ENCODE measurements around the gene NBEA. TPM values are rescaled to one million over a fixed set of nuclear protein-coding genes. Genes with fewer than 3 reads are reported as not detected.

Gene NBEA
- total RNA-seq, 2 experiments from 2014 or later: 0.18 to 0.20 TPM

GRCh38 chr13:35333157-35333556, 391.1 kb downstream of the NBEA start:
- Mint-ChIP-seq H3K4me3 (no peak overlapping the region), H3K4me1 (no peaks in the 10 kb centered on the region), H3K27ac (no peak overlapping the region), H3K9me3 (no peaks in the 10 kb centered on the region), H3K27me3 (no peaks in the 10 kb centered on the region), H3K36me3 (ENCODE audit: low read depth) (no peaks in the 10 kb centered on the region)
- DNase-seq: no peak
- ChIA-PET POLR2A (no interaction called here), CTCF (no interaction called here)

DNA sequence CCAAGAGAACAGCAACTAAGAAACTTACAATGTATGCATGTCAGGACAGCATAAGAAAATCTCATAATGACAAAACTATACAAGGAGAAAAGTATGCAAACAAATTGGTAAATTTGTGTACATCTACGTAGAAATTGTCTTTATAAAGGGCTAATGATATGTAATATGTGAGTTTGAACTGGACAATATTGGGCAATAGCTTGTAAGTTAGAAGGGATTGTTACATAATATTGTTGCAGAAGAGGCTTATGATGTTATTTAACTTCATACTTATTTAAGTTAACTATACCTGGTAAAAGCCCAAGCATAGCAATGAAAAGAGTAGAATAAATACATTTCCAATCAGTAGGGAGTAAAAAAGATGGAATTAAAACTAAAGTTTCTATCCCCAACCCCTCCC, 400.4 kb downstream of the NBEA start:
- H3K9me3 Mint-ChIP-seq: peaks cover 4% of the 10 kb centered on the region
- H3K4me1 Mint-ChIP-seq: no peaks in the 10 kb centered on the region
- no peaks in the 10 kb centered on the region for H3K36me3 Mint-ChIP-seq (ENCODE audit: low read depth)
- no peak for DNase-seq
- H3K27ac Mint-ChIP-seq: no peak overlapping the region
- CTCF ChIA-PET: no interaction called here
- H3K4me3 Mint-ChIP-seq: no peak overlapping the region
- no peaks in the 10 kb centered on the region for H3K27me3 Mint-ChIP-seq
- POLR2A ChIA-PET: no interaction called here

- Mint-ChIP-seq H3K27ac (no peak overlapping the region), H3K4me1 (no peaks in the 10 kb centered on the region), H3K9me3 (peaks cover 2% of the 10 kb centered on the region), H3K36me3 (ENCODE audit: low read depth) (no peaks in the 10 kb centered on the region), H3K27me3 (no peaks in the 10 kb centered on the region), H3K4me3 (no peak overlapping the region)
- DNase-seq: no peak
- POLR2A ChIA-PET: no interaction called here
- CTCF ChIA-PET: no interaction called here
Observed at GRCh38 chr13:35343417-35343816, 401.3 kb downstream of the NBEA start.

DNA sequence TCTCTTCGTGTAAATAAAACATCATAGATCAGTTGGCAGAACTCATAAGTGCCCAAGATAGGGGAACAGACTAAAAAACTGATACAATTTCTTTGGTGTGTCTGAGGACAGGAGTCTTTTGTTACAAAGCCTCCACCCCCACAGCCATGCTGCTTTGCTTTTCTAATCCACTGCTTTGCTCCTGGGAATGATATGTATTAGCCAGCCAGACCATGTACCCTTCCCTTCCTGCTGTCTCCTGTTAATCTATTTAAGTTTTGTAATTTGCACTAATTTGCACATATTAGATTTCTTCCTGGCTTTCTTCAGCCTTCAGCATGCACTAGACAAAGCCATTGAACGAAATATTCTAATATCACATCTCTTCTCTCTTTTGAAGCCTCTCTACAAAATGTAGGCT, 403.9 kb downstream of the NBEA start:
- ChIA-PET CTCF (no interaction called here), POLR2A (no interaction called here)
- Mint-ChIP-seq H3K27ac (no peak overlapping the region), H3K4me3 (no peak overlapping the region), H3K9me3 (no peaks in the 10 kb centered on the region), H3K27me3 (no peaks in the 10 kb centered on the region), H3K4me1 (no peaks in the 10 kb centered on the region), H3K36me3 (ENCODE audit: low read depth) (no peaks in the 10 kb centered on the region)
- no peak for DNase-seq

DNA sequence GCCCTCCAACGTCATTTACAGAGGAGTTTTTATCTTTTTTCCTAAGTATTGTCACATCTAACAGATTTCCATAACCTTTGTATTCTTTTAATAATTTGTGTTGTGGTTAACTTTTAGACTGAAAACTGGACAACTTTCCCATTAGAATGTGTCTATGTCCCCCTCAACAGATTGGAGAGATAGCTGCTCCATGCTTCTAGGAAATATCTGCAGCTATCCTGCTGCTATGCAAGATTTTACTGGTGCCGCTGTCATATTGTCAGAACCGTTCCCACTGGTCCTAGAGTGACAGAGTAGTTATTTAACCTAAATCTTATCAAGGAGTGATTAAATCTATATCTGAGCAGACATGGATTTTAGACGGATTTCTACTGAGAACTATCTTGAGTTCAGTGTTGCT, 404.4 kb downstream of the NBEA start:
- ChIA-PET CTCF (no interaction called here), POLR2A (no interaction called here)
- no peak for DNase-seq
- Mint-ChIP-seq H3K4me3 (no peak overlapping the region), H3K27me3 (no peaks in the 10 kb centered on the region), H3K36me3 (ENCODE audit: low read depth) (no peaks in the 10 kb centered on the region), H3K4me1 (no peaks in the 10 kb centered on the region), H3K27ac (no peak overlapping the region), H3K9me3 (no peaks in the 10 kb centered on the region)

- Mint-ChIP-seq H3K4me3 (no peak overlapping the region), H3K27ac (no peak overlapping the region), H3K9me3 (no peaks in the 10 kb centered on the region), H3K4me1 (no peaks in the 10 kb centered on the region), H3K27me3 (no peaks in the 10 kb centered on the region), H3K36me3 (ENCODE audit: low read depth) (no peaks in the 10 kb centered on the region)
- DNase-seq: no peak
- ChIA-PET CTCF (no interaction called here), POLR2A (no interaction called here)
Observed at GRCh38 chr13:35347679-35348205, 405.7 kb downstream of the NBEA start.

- Mint-ChIP-seq H3K27me3 (no peaks in the 10 kb centered on the region), H3K36me3 (ENCODE audit: low read depth) (no peaks in the 10 kb centered on the region), H3K9me3 (no peaks in the 10 kb centered on the region), H3K4me3 (no peak overlapping the region), H3K4me1 (no peaks in the 10 kb centered on the region), H3K27ac (no peak overlapping the region)
- ChIA-PET POLR2A (no interaction called here), CTCF (no interaction called here)
- DNase-seq: no peak
Observed at GRCh38 chr13:35349052-35349451, 407.0 kb downstream of the NBEA start.

DNA sequence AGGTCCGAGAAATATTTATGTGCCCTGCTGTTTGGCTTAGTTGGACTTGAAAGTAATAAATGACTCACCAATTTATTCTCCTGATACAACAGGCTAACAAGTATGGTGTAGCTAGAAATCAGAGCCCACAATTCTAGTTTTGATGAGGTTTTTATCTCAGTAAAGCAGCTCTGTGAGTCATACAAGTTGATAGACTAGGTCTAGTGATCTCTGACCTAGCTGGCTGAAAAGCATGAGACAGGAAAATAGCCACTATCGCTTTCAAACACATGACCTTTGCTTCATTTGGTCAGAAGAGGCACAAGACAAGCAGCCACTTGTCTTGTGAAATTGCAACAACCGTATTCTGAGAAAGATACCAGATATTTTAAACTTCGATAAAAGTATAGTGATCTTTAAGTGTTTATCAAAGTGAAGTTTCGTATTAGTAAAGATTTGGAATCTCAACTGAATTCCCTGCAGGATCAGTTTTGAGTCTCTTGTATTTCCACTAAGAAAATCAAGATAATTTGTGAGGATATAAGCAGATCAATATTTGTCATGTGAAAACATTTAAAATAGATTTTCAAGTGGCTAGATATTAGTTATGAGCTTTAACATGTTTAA, 407.7 kb downstream of the NBEA start:
- ChIA-PET CTCF (no interaction called here), POLR2A (no interaction called here)
- Mint-ChIP-seq H3K27ac (no peak overlapping the region), H3K36me3 (ENCODE audit: low read depth) (no peaks in the 10 kb centered on the region), H3K9me3 (no peaks in the 10 kb centered on the region), H3K4me3 (no peak overlapping the region), H3K27me3 (no peaks in the 10 kb centered on the region), H3K4me1 (no peaks in the 10 kb centered on the region)
- no peak for DNase-seq

DNA sequence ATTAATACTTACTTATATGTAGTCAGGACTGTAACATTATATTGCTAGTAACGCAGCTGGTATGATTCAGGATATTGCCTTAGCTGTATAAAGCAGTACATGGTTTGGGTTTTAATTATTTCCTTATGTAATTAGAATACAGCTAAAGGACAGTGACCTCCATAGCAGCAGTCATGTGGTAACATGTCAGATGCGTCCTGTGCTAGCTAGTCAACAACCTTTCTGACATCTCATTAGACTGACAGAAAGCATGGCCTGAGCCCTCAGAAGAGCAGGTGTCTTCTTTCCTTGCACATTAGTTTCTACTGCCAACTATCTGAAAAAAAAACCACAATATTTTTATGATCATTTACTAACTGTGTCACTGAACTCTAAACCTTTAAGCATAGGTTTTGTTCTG, 412.2 kb downstream of the NBEA start:
- H3K36me3 Mint-ChIP-seq (ENCODE audit: low read depth): no peaks in the 10 kb centered on the region
- H3K27ac Mint-ChIP-seq: no peak overlapping the region
- no peak for DNase-seq
- H3K4me1 Mint-ChIP-seq: no peaks in the 10 kb centered on the region
- H3K27me3 Mint-ChIP-seq: no peaks in the 10 kb centered on the region
- ChIA-PET CTCF (no interaction called here), POLR2A (no interaction called here)
- H3K9me3 Mint-ChIP-seq: no peaks in the 10 kb centered on the region
- no peak overlapping the region for H3K4me3 Mint-ChIP-seq

- no peaks in the 10 kb centered on the region for H3K4me1 Mint-ChIP-seq
- H3K27me3 Mint-ChIP-seq: no peaks in the 10 kb centered on the region
- ChIA-PET CTCF (no interaction called here), POLR2A (no interaction called here)
- no peaks in the 10 kb centered on the region for H3K36me3 Mint-ChIP-seq (ENCODE audit: low read depth)
- no peaks in the 10 kb centered on the region for H3K9me3 Mint-ChIP-seq
- no peak for DNase-seq
- no peak overlapping the region for H3K4me3 Mint-ChIP-seq
- H3K27ac Mint-ChIP-seq: no peak overlapping the region
Observed at GRCh38 chr13:35354882-35355281, 412.8 kb downstream of the NBEA start.

- ChIA-PET CTCF (no interaction called here), POLR2A (no interaction called here)
- Mint-ChIP-seq H3K4me3 (no peak overlapping the region), H3K36me3 (ENCODE audit: low read depth) (no peaks in the 10 kb centered on the region), H3K27me3 (no peaks in the 10 kb centered on the region), H3K27ac (no peak overlapping the region), H3K9me3 (no peaks in the 10 kb centered on the region), H3K4me1 (no peaks in the 10 kb centered on the region)
- DNase-seq: no peak
Observed at GRCh38 chr13:35356572-35356971, 414.5 kb downstream of the NBEA start.

GRCh38 chr13:35365883-35366282, 423.8 kb downstream of the NBEA start:
- DNase-seq: no peak
- no peak overlapping the region for H3K4me3 Mint-ChIP-seq
- ChIA-PET CTCF (no interaction called here), POLR2A (no interaction called here)
- peaks cover 4% of the 10 kb centered on the region for H3K9me3 Mint-ChIP-seq
- no peaks in the 10 kb centered on the region for H3K36me3 Mint-ChIP-seq (ENCODE audit: low read depth)
- no peaks in the 10 kb centered on the region for H3K27me3 Mint-ChIP-seq
- no peak overlapping the region for H3K27ac Mint-ChIP-seq
- H3K4me1 Mint-ChIP-seq: no peaks in the 10 kb centered on the region

GRCh38 chr13:35367586-35367985, 425.5 kb downstream of the NBEA start:
- no peaks in the 10 kb centered on the region for H3K36me3 Mint-ChIP-seq (ENCODE audit: low read depth)
- H3K4me1 Mint-ChIP-seq: no peaks in the 10 kb centered on the region
- H3K9me3 Mint-ChIP-seq: peaks cover 9% of the 10 kb centered on the region
- no peak overlapping the region for H3K27ac Mint-ChIP-seq
- no peak for DNase-seq
- H3K27me3 Mint-ChIP-seq: no peaks in the 10 kb centered on the region
- ChIA-PET CTCF (no interaction called here), POLR2A (no interaction called here)
- no peak overlapping the region for H3K4me3 Mint-ChIP-seq

DNA sequence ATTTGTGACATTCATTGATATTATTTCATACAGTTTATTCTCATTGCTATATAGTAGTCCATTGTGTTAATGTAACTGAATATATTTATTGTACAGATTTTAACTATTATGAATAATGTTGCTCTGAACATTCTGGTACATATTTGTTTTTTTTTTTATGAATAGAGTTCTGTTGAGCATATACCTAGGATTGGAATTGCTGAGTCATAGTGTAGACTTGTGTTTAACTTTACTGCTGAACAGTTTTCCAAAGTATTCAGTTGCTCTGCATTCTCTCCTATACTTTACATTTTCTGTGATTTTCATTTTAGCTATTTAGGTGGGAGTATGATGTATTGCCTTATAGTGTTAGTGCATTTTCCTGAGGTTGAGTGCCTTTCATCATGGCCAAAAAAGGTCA, 436.9 kb downstream of the NBEA start:
- Mint-ChIP-seq H3K4me3 (no peak overlapping the region), H3K27ac (no peak overlapping the region), H3K27me3 (no peaks in the 10 kb centered on the region), H3K4me1 (no peaks in the 10 kb centered on the region), H3K36me3 (ENCODE audit: low read depth) (no peaks in the 10 kb centered on the region), H3K9me3 (no peaks in the 10 kb centered on the region)
- POLR2A ChIA-PET: no interaction called here
- CTCF ChIA-PET: no interaction called here
- no peak for DNase-seq

DNA sequence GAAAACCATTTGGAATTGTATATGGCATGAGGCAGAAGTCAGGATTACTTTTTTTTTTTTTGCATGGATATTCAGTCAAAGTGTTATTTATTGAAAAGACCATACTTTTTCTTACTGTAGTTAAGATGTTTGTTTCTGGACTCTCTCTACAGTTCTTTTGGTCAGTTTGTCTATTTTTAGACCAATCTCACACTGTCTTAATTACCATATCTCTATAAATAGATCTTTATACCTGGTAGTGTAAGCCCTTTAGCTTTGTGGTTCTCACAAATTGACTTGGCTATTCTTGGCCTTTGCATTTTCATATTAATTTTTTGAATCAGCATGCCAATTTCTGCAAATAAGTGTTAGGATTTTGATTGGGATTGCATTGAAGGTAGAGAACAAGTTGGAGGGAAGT, 437.6 kb downstream of the NBEA start:
- Mint-ChIP-seq H3K27me3 (no peaks in the 10 kb centered on the region), H3K4me1 (no peaks in the 10 kb centered on the region), H3K27ac (no peak overlapping the region), H3K36me3 (ENCODE audit: low read depth) (no peaks in the 10 kb centered on the region), H3K4me3 (no peak overlapping the region), H3K9me3 (no peaks in the 10 kb centered on the region)
- no peak for DNase-seq
- POLR2A ChIA-PET: no interaction called here
- CTCF ChIA-PET: no interaction called here
